NOMO-1 treated with dmso at 0.1 percent for 144 hours (cell line): ENCODE measurements around the gene SYNJ1.
"Not testable (repeated sequence)": the region's sequence is repeated elsewhere in the genome, so short reads cannot be mapped to it uniquely, and the experiment has no call there.

Experiments used
- DNase-seq: peaks from one replicate; lab custom pipeline; 2025; ENCODE audit not compliant: unreplicated experiment; lab: John Stamatoyannopoulos, UW

SYNJ1 gene

GRCh38 chr21:32698971-32699693, 28.7 kb downstream of the SYNJ1 start:
- no peak for DNase-seq

GRCh38 chr21:32698286-32698685, 29.5 kb downstream of the SYNJ1 start:
- no peak for DNase-seq

- not testable (repeated sequence) for DNase-seq
Observed at GRCh38 chr21:32695482-32695881, 32.3 kb downstream of the SYNJ1 start.

- DNase-seq: no peak
Observed at GRCh38 chr21:32693581-32693980, 34.2 kb downstream of the SYNJ1 start.

- DNase-seq: no peak
Observed at GRCh38 chr21:32690085-32690484, 37.7 kb downstream of the SYNJ1 start.

- no peak for DNase-seq
Observed at GRCh38 chr21:32687643-32688345, 40.0 kb downstream of the SYNJ1 start.

GRCh38 chr21:32682696-32683474, 44.9 kb downstream of the SYNJ1 start:
- DNase-seq: no peak

- no peak for DNase-seq
Observed at GRCh38 chr21:32674731-32675130, 53.1 kb downstream of the SYNJ1 start.

GRCh38 chr21:32674038-32674437, 53.8 kb downstream of the SYNJ1 start:
- DNase-seq: no peak

GRCh38 chr21:32666258-32666657, 61.6 kb downstream of the SYNJ1 start:
- no peak for DNase-seq

- not testable (repeated sequence) for DNase-seq
Observed at GRCh38 chr21:32664095-32664494, 63.7 kb downstream of the SYNJ1 start.

GRCh38 chr21:32661981-32662380, 65.8 kb downstream of the SYNJ1 start:
- not testable (repeated sequence) for DNase-seq

GRCh38 chr21:32661026-32661782, 66.6 kb downstream of the SYNJ1 start:
- DNase-seq: not testable (repeated sequence)

GRCh38 chr21:32658524-32658923, 69.3 kb downstream of the SYNJ1 start:
- DNase-seq: no peak

- peak; percentile 11 for DNase-seq
Observed at GRCh38 chr21:32653326-32653901, 74.4 kb downstream of the SYNJ1 start.

- no peak for DNase-seq
Observed at GRCh38 chr21:32648165-32648564, 79.6 kb downstream of the SYNJ1 start.

- no peak for DNase-seq
Observed at GRCh38 chr21:32645261-32646182, 82.3 kb downstream of the SYNJ1 start.

GRCh38 chr21:32641710-32642698, 85.8 kb downstream of the SYNJ1 start:
- no peak for DNase-seq
